ENCODE measurements around the gene CES5A.
A peak's percentile ranks its signal among the peaks of the same experiment; 100 is the strongest.
"Not testable (repeated sequence)": the region's sequence is repeated elsewhere in the genome, so short reads cannot be mapped to it uniquely, and the experiment has no call there.

Gene CES5A

GRCh38 chr16:55825115-55825728 lies 50.0 kb downstream of the CES5A start:
- DNase-seq: no peak

GRCh38 chr16:55824473-55825000 lies 50.6 kb downstream of the CES5A start:
- DNase-seq: no peak

- DNase-seq: no peak
Observed at GRCh38 chr16:55822280-55822810, 52.8 kb downstream of the CES5A start.

- no peak for DNase-seq
Observed at GRCh38 chr16:55821210-55821609, 54.0 kb downstream of the CES5A start.

- no peak for DNase-seq
Observed at GRCh38 chr16:55820615-55821014, 54.6 kb downstream of the CES5A start.

- no peak for DNase-seq
Observed at GRCh38 chr16:55817236-55817912, 57.8 kb downstream of the CES5A start.

- not testable (repeated sequence) for DNase-seq
Observed at GRCh38 chr16:55816222-55816621, 59.0 kb downstream of the CES5A start.

- DNase-seq: peak; percentile 7
Observed at GRCh38 chr16:55815320-55815719, 59.9 kb downstream of the CES5A start.

GRCh38 chr16:55814174-55814573 lies 61.0 kb downstream of the CES5A start:
- DNase-seq: not testable (repeated sequence)

GRCh38 chr16:55813730-55814129 lies 61.4 kb downstream of the CES5A start:
- DNase-seq: not testable (repeated sequence)

GRCh38 chr16:55812951-55813350 lies 62.2 kb downstream of the CES5A start:
- DNase-seq: no peak

GRCh38 chr16:55811811-55812210 lies 63.4 kb downstream of the CES5A start:
- peak; percentile 52 for DNase-seq

GRCh38 chr16:55810451-55810961 lies 64.7 kb downstream of the CES5A start:
- no peak for DNase-seq

- no peak for DNase-seq
Observed at GRCh38 chr16:55809851-55810250, 65.3 kb downstream of the CES5A start.

GRCh38 chr16:55809386-55809785 lies 65.8 kb downstream of the CES5A start:
- DNase-seq: no peak

- not testable (repeated sequence) for DNase-seq
Observed at GRCh38 chr16:55808286-55808685, 66.9 kb downstream of the CES5A start.

GRCh38 chr16:55805104-55805503 lies 70.1 kb downstream of the CES5A start:
- DNase-seq: not testable (repeated sequence)

GRCh38 chr16:55803681-55804080 lies 71.5 kb downstream of the CES5A start:
- not testable (repeated sequence) for DNase-seq

Measured in NCI-H2029 (cell line).